NB4 (cell line): ENCODE results near the gene SEMA6A.

ENCODE experiments used
- DNase-seq: peaks from one replicate; pipeline ENCODE4 v3.0.0; 2010; ENCODE audit warnings: low read depth
- H3K4me3 ChIP-seq: one replicate; pipeline ENCODE4 v1.5.1; 2011; ENCODE audit warnings: mild to moderate bottlenecking, low read depth, low read length, moderate library complexity
- CTCF ChIP-seq: IDR thresholded peaks from one replicate; pipeline ENCODE4 v1.5.1; 2012; ENCODE audit warnings: low read depth, low read length
- MAX ChIP-seq: IDR thresholded peaks from 2 replicates; pipeline ENCODE4 v1.6.1; 2011; ENCODE audit warnings: low read depth, low read length
- MYC ChIP-seq: IDR thresholded peaks from 2 replicates; pipeline ENCODE4 v1.6.1; 2011; ENCODE audit warnings: low read depth, low read length
- POLR2A ChIP-seq: IDR thresholded peaks from 2 replicates; pipeline ENCODE4 v1.6.1; 2011; ENCODE audit warnings: mild to moderate bottlenecking; ENCODE audit not compliant: insufficient read length; ENCODE audit errors: extremely low read depth

SEMA6A gene

GRCh38 chr5:116475338-116475737, 99.3 kb downstream of the SEMA6A start:
- H3K4me3 ChIP-seq = no peak overlapping the region
- TF ChIP-seq MAX = no peak
- no peak for TF ChIP-seq POLR2A
- TF ChIP-seq CTCF = no peak
- no peak for TF ChIP-seq MYC
- no peak for DNase-seq

GRCh38 chr5:116473706-116474105, 100.9 kb downstream of the SEMA6A start:
- DNase-seq = no peak
- no peak overlapping the region for H3K4me3 ChIP-seq
- TF ChIP-seq POLR2A = no peak
- TF ChIP-seq MYC = no peak
- TF ChIP-seq MAX = no peak
- no peak for TF ChIP-seq CTCF

- no peak overlapping the region for H3K4me3 ChIP-seq
- no peak for DNase-seq
- TF ChIP-seq CTCF (no peak), MAX (no peak), MYC (no peak), POLR2A (no peak)
These were observed 102.3 kb downstream of the SEMA6A start for GRCh38 chr5:116472274-116472673.

- no peak for DNase-seq
- TF ChIP-seq POLR2A (no peak), MYC (no peak), MAX (no peak), CTCF (no peak)
- H3K4me3 ChIP-seq = no peak overlapping the region
These were observed 105.0 kb downstream of the SEMA6A start for GRCh38 chr5:116469631-116470030.

GRCh38 chr5:116468583-116468982, 106.0 kb downstream of the SEMA6A start:
- H3K4me3 ChIP-seq = no peak overlapping the region
- DNase-seq = no peak
- TF ChIP-seq CTCF (no peak), MAX (no peak), MYC (no peak), POLR2A (no peak)

- TF ChIP-seq POLR2A (no peak), MYC (no peak), MAX (no peak), CTCF (no peak)
- H3K4me3 ChIP-seq = no peak overlapping the region
- no peak for DNase-seq
These were observed 107.2 kb downstream of the SEMA6A start for GRCh38 chr5:116467465-116467843.
